GM12878 (cell line): ENCODE results near the gene PRCC. TPM values are rescaled to one million over a fixed set of nuclear protein-coding genes. Genes with fewer than 3 reads are reported as not detected.

ENCODE experiments used
- CBX3 ChIP-seq: fragments of 200-600 bp; sonication (generic); IDR thresholded peaks from 2 replicates; pipeline ENCODE4 v1.6.1; 2016; ENCODE audit warnings: low read depth, borderline replicate concordance
- CHD1 ChIP-seq: IDR thresholded peaks from 2 replicates; pipeline ENCODE4 v1.6.1; 2012; ENCODE audit warnings: low read depth, low read length, improper control_type of control experiment
- CHD2 ChIP-seq: IDR thresholded peaks from 2 replicates; pipeline ENCODE4 v1.6.1; 2011; ENCODE audit warnings: low read depth, low read length, improper control_type of control experiment, borderline replicate concordance
- EP300 ChIP-seq, 2 experiments: fragments of 150-350 bp in 1 of 2; IDR thresholded peaks; 2 replicates each; pipeline ENCODE4 v1.6.1; 2011 to 2012; ENCODE audit warnings: low read depth in 2 of 2, low read length in 2 of 2, borderline replicate concordance in 1 of 2, improper control_type of control experiment in 1 of 2, inconsistent platforms in 1 of 2; ENCODE audit not compliant: control insufficient read depth in 1 of 2
- FOXK2 ChIP-seq: fragments of 450-650 bp; IDR thresholded peaks from 2 replicates; pipeline ENCODE4 v1.6.1; 2017; ENCODE audit warnings: mild to moderate bottlenecking, moderate library complexity
- GABPA ChIP-seq: IDR thresholded peaks from 2 replicates; pipeline ENCODE4 v1.6.1; 2014; ENCODE audit warnings: antibody characterized with exemption, low read depth, mild to moderate bottlenecking, inconsistent platforms
- HCFC1 ChIP-seq: fragments of 150-350 bp; IDR thresholded peaks from 2 replicates; pipeline ENCODE4 v1.6.1; 2014; ENCODE audit warnings: low read length
- NFIC ChIP-seq: IDR thresholded peaks from 2 replicates; pipeline ENCODE4 v1.6.1; 2012; ENCODE audit warnings: low read depth, mild to moderate bottlenecking, inconsistent platforms, low read length, moderate library complexity
- PAX5 ChIP-seq: IDR thresholded peaks from 2 replicates; pipeline ENCODE4 v1.6.1; 2011; ENCODE audit warnings: low read depth, low read length, borderline replicate concordance
- RBBP5 ChIP-seq: fragments of 200-600 bp; sonication (generic); conservative IDR thresholded peaks from 2 replicates; pipeline ENCODE4 v1.6.1; 2016
- TCF12 ChIP-seq: IDR thresholded peaks from 2 replicates; pipeline ENCODE4 v1.6.1; 2011; ENCODE audit warnings: low read depth, mild to moderate bottlenecking, low read length
- TCF7 ChIP-seq: IDR thresholded peaks from 2 replicates; pipeline ENCODE4 v1.6.1; 2014; ENCODE audit warnings: antibody characterized with exemption, borderline replicate concordance
- WRNIP1 ChIP-seq: IDR thresholded peaks from 2 replicates; pipeline ENCODE4 v1.6.1; 2011; ENCODE audit warnings: low read depth, low read length, improper control_type of control experiment, borderline replicate concordance
- ZBED1 ChIP-seq: IDR thresholded peaks from 2 replicates; pipeline ENCODE4 v1.6.1; 2016; ENCODE audit warnings: borderline replicate concordance
- ZNF622 ChIP-seq: fragments of 450-650 bp; IDR thresholded peaks from 2 replicates; pipeline ENCODE4 v1.6.1; 2017; ENCODE audit warnings: mild to moderate bottlenecking, inconsistent platforms
- ZSCAN29 ChIP-seq: fragments of 450-650 bp; IDR thresholded peaks from 2 replicates; pipeline ENCODE4 v1.6.1; 2017; ENCODE audit warnings: mild to moderate bottlenecking, moderate library complexity
- polyA plus RNA-seq, 11 experiments: library from polyadenylated mRNA; depleted of rRNA in 4 of 11; unstranded in 6 of 11; stranded (reverse) in 5 of 11; fragments of >200 nt; fragmentation: Nextera tagmentation in 4 of 11; fragmentation: Illumina TruSeq in 1 of 11; extraction: Ambion mirVana in 4 of 11; extraction: Trizol in 1 of 11; gene quantifications; 1 replicate in 1 of 11; 2 replicates in 10 of 11; pipeline versions ENCODE4 v1.2.1 to v1.2.3, GENCODE V29; 2011 to 2016; ENCODE audit warnings: inconsistent platforms in 2 of 11, missing spikeins in 2 of 11, low read depth in 1 of 11
- total RNA-seq, 4 experiments: library from RNA; depleted of rRNA in 3 of 4; stranded (reverse); fragments of >200 nt in 3 of 4; fragmentation: Illumina TruSeq in 1 of 4; extraction: Trizol in 1 of 4; gene quantifications; 2 replicates each; pipeline versions ENCODE4 v1.2.1 to v1.2.3, GENCODE V29; 2013 to 2021
- TF ChIP-seq, protein P1 (sequence below): fragments of 450-650 bp; IDR thresholded peaks from 2 replicates; pipeline ENCODE4 v1.6.1; 2017; ENCODE audit warnings: mild to moderate bottlenecking, low read depth, inconsistent platforms; ENCODE audit not compliant: poor library complexity, severe bottlenecking
- TF ChIP-seq, protein P2 (sequence below): fragments of 450-650 bp; conservative IDR thresholded peaks from 2 replicates; pipeline ENCODE4 v1.6.1; 2017; ENCODE audit warnings: mild to moderate bottlenecking, moderate library complexity
- TF ChIP-seq, protein P3 (sequence below): fragments of 450-650 bp; IDR thresholded peaks from 2 replicates; pipeline ENCODE4 v1.6.1; 2018; ENCODE audit warnings: mild to moderate bottlenecking, low read depth, moderate library complexity; ENCODE audit not compliant: partially characterized antibody
- TF ChIP-seq, protein P4 (sequence below): IDR thresholded peaks from 2 replicates; pipeline ENCODE4 v1.6.1; 2012; ENCODE audit warnings: low read depth, low read length, improper control_type of control experiment
- TF ChIP-seq, protein P5 (sequence below): IDR thresholded peaks from 2 replicates; pipeline ENCODE4 v1.6.1; 2011; ENCODE audit warnings: low read depth, low read length, improper control_type of control experiment, borderline replicate concordance

PRCC gene
- total and polyA plus RNA-seq, 10 of the 15 experiments (the other 5 are each of a cell fraction or from before 2014, with no cell fraction given): 23.8 to 132 (median 63.1) TPM

DNA sequence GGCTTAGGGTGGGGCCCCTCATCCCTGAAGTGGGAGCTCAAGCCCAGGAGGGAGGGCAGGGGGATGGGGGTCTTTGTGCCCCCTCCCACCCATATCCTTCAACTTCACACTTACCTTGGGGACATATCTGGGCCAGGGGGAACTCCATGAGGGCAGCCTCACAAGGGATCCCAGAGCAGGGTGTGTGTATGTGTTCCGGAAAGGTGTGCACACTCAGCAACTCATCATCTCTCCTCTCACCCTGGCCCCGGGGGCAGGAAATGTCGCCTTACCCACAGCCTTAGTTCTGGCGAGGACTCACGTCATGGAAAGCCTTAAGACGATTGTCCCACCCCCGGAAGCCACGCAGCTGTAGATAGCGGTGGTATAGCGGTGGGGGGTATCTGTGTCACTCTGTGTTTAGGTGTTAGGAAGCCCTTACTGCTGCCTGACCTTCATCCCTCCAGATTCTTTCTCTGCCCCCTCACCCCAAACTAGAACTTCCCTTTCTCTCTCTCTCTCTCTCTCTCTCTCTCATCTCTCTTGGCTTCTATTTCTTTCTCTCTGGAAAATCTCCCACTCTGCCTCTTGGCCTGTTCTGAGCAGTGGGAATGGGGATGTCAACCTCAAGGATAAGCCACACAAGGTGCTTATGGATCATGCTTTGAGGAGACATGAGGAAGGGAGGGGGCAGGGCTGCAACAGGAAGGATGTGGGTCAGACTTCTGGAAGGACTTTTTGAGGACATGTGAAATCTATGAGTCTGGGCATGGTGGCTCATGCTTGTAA lies 49.4 kb downstream of the PRCC start, which contains the start of gene SH2D2A (continued):
- TF ChIP-seq EP300 (IDR thresholded peaks at IDR 0.05; ENCODE audit: borderline replicate concordance in 1 of 2, control insufficient read depth in 1 of 2, low read depth in 2 of 2, low read length in 2 of 2) (peak in 1 of 2 experiments; percentile 71; a peak in 3 of 4 replicates), GABPA (peak; percentile 75), RBBP5 (no peak), HCFC1 (peak; percentile 13; the same call in 1 of the 2 replicates), CHD2 (no peak), ZBED1 (no peak), TCF12 (0 out of 2 replicates have a peak, but pooled peaks have one; percentile 45), TCF7 (no peak), WRNIP1 (no peak), PAX5 (peak; percentile 58; the same call in 1 of the 2 replicates), CHD1 (no peak), NFIC (no peak), ZSCAN29 (no peak), CBX3 (no peak), ZNF622 (no peak), FOXK2 (no peak; the same call in 1 of the 2 replicates)
- TF ChIP-seq, protein P1, sequence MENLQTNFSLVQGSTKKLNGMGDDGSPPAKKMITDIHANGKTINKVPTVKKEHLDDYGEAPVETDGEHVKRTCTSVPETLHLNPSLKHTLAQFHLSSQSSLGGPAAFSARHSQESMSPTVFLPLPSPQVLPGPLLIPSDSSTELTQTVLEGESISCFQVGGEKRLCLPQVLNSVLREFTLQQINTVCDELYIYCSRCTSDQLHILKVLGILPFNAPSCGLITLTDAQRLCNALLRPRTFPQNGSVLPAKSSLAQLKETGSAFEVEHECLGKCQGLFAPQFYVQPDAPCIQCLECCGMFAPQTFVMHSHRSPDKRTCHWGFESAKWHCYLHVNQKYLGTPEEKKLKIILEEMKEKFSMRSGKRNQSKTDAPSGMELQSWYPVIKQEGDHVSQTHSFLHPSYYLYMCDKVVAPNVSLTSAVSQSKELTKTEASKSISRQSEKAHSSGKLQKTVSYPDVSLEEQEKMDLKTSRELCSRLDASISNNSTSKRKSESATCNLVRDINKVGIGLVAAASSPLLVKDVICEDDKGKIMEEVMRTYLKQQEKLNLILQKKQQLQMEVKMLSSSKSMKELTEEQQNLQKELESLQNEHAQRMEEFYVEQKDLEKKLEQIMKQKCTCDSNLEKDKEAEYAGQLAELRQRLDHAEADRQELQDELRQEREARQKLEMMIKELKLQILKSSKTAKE: no peak
- TF ChIP-seq, protein P2, sequence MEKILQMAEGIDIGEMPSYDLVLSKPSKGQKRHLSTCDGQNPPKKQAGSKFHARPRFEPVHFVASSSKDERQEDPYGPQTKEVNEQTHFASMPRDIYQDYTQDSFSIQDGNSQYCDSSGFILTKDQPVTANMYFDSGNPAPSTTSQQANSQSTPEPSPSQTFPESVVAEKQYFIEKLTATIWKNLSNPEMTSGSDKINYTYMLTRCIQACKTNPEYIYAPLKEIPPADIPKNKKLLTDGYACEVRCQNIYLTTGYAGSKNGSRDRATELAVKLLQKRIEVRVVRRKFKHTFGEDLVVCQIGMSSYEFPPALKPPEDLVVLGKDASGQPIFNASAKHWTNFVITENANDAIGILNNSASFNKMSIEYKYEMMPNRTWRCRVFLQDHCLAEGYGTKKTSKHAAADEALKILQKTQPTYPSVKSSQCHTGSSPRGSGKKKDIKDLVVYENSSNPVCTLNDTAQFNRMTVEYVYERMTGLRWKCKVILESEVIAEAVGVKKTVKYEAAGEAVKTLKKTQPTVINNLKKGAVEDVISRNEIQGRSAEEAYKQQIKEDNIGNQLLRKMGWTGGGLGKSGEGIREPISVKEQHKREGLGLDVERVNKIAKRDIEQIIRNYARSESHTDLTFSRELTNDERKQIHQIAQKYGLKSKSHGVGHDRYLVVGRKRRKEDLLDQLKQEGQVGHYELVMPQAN: no peak
- TF ChIP-seq, protein P3, sequence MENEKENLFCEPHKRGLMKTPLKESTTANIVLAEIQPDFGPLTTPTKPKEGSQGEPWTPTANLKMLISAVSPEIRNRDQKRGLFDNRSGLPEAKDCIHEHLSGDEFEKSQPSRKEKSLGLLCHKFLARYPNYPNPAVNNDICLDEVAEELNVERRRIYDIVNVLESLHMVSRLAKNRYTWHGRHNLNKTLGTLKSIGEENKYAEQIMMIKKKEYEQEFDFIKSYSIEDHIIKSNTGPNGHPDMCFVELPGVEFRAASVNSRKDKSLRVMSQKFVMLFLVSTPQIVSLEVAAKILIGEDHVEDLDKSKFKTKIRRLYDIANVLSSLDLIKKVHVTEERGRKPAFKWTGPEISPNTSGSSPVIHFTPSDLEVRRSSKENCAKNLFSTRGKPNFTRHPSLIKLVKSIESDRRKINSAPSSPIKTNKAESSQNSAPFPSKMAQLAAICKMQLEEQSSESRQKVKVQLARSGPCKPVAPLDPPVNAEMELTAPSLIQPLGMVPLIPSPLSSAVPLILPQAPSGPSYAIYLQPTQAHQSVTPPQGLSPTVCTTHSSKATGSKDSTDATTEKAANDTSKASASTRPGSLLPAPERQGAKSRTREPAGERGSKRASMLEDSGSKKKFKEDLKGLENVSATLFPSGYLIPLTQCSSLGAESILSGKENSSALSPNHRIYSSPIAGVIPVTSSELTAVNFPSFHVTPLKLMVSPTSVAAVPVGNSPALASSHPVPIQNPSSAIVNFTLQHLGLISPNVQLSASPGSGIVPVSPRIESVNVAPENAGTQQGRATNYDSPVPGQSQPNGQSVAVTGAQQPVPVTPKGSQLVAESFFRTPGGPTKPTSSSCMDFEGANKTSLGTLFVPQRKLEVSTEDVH: no peak
- TF ChIP-seq, protein P4, sequence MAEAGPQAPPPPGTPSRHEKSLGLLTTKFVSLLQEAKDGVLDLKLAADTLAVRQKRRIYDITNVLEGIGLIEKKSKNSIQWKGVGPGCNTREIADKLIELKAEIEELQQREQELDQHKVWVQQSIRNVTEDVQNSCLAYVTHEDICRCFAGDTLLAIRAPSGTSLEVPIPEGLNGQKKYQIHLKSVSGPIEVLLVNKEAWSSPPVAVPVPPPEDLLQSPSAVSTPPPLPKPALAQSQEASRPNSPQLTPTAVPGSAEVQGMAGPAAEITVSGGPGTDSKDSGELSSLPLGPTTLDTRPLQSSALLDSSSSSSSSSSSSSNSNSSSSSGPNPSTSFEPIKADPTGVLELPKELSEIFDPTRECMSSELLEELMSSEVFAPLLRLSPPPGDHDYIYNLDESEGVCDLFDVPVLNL: no peak
- TF ChIP-seq, protein P5, sequence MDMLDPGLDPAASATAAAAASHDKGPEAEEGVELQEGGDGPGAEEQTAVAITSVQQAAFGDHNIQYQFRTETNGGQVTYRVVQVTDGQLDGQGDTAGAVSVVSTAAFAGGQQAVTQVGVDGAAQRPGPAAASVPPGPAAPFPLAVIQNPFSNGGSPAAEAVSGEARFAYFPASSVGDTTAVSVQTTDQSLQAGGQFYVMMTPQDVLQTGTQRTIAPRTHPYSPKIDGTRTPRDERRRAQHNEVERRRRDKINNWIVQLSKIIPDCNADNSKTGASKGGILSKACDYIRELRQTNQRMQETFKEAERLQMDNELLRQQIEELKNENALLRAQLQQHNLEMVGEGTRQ: no peak; the same call in 1 of the 2 replicates
